SK-N-SH (cell line): Measurements from ENCODE around the gene MTHFD1L. TPM values are rescaled to one million over a fixed set of nuclear protein-coding genes. Genes with fewer than 3 reads are reported as not detected.
A peak's percentile ranks its signal among the peaks of the same experiment; 100 is the strongest.

Experiments used
- CTCF ChIA-PET: fragments of 300-600, 350-600 bp; formaldehyde crosslinking; extraction: SDS; loops from one replicate; lab custom pipeline; 2021; lab: Yijun Ruan, JAX
- POLR2A ChIA-PET: fragments of 350-600 bp; sonication (Branson Sonifier 250); formaldehyde crosslinking; extraction: SDS; loops from one replicate; lab custom pipeline; 2020; ENCODE audit warnings: antibody characterized with exemption, inconsistent platforms; lab: Yijun Ruan, JAX
- DNase-seq: peaks from one replicate; pipeline ENCODE4 v3.0.0; 2012
- H2AFZ ChIP-seq: fragments of 200-600 bp; sonication (generic); 2 replicates; pipeline ENCODE4 v1.8.1; 2016; ENCODE audit warnings: antibody characterized with exemption, mild to moderate bottlenecking, low read depth
- H3F3A ChIP-seq: fragments of 200-600 bp; sonication (generic); replicated peaks from 2 replicates; pipeline ENCODE3; 2016; ENCODE audit warnings: antibody characterized with exemption, mild to moderate bottlenecking; ENCODE audit not compliant: insufficient read depth
- H3K27ac ChIP-seq, 2 experiments: fragments of 200-500 bp in 1 of 2; fragments of 200-600 bp in 1 of 2; sonication (Bioruptor generic) in 1 of 2; sonication (generic), shearing (Covaris generic) in 1 of 2; 2 replicates each; pipeline versions ENCODE4 v1.5.1 to v1.6.1; 2014 to 2016; ENCODE audit warnings: low read depth in 2 of 2, inconsistent platforms in 1 of 2, low read length in 1 of 2, mild to moderate bottlenecking in 1 of 2, mixed read lengths in 1 of 2
- H3K27me3 ChIP-seq: fragments of 200-600 bp; sonication (generic), shearing (Covaris generic); 2 replicates; pipeline ENCODE4 v1.6.1; 2016; ENCODE audit warnings: mixed run types; ENCODE audit not compliant: insufficient read depth
- H3K36me3 ChIP-seq, 2 experiments: fragments of 200-500 bp in 1 of 2; fragments of 200-600 bp in 1 of 2; sonication (Bioruptor generic) in 1 of 2; sonication (generic) in 1 of 2; replicated peaks in 1 of 2; 2 replicates each; pipeline versions ENCODE3 to v1.5.1; 2014 to 2016; ENCODE audit warnings: low read length in 1 of 2, mild to moderate bottlenecking in 1 of 2; ENCODE audit not compliant: insufficient read depth in 2 of 2, control insufficient read depth in 1 of 2
- H3K4me1 ChIP-seq, 2 experiments: fragments of 200-500 bp in 1 of 2; fragments of 200-600 bp in 1 of 2; sonication (Bioruptor generic) in 1 of 2; sonication (generic), shearing (Covaris generic) in 1 of 2; 2 replicates each; pipeline versions ENCODE4 v1.5.1 to v1.6.1; 2014 to 2016; ENCODE audit warnings: low read depth in 1 of 2, low read length in 1 of 2, mixed run types in 1 of 2; ENCODE audit not compliant: insufficient read depth in 2 of 2, control insufficient read depth in 1 of 2
- H3K4me2 ChIP-seq: fragments of 200-600 bp; sonication (generic), shearing (Covaris generic); 2 replicates; pipeline ENCODE4 v1.6.1; 2017; ENCODE audit warnings: mixed run types
- H3K4me3 ChIP-seq, 2 experiments: fragments of 200-500 bp in 1 of 2; fragments of 200-600 bp in 1 of 2; sonication (Bioruptor generic) in 1 of 2; sonication (generic), shearing (Covaris generic) in 1 of 2; 2 replicates each; pipeline versions ENCODE4 v1.5.1 to v1.8.1; 2014 to 2016; ENCODE audit warnings: low read depth in 2 of 2, inconsistent platforms in 1 of 2, low read length in 1 of 2, mild to moderate bottlenecking in 1 of 2, mixed read lengths in 1 of 2, moderate library complexity in 1 of 2
- H3K79me2 ChIP-seq: fragments of 200-600 bp; sonication (generic); 2 replicates; pipeline ENCODE4 v1.8.1; 2017; ENCODE audit warnings: mild to moderate bottlenecking; ENCODE audit not compliant: insufficient read depth
- H3K9ac ChIP-seq: fragments of 200-600 bp; sonication (generic); 2 replicates; pipeline ENCODE4 v1.6.1; 2017; ENCODE audit warnings: mixed run types
- H3K9me2 ChIP-seq: fragments of 200-600 bp; sonication (generic); 2 replicates; pipeline ENCODE4 v1.6.1; 2017; ENCODE audit warnings: mixed run types
- H3K9me3 ChIP-seq: fragments of 200-600 bp; sonication (generic); 2 replicates; pipeline ENCODE4 v1.6.1; 2017; ENCODE audit warnings: mixed run types, mild to moderate bottlenecking, moderate library complexity
- H4K20me1 ChIP-seq: fragments of 200-600 bp; sonication (generic); 2 replicates; pipeline ENCODE4 v1.6.1; 2017; ENCODE audit warnings: mild to moderate bottlenecking, mixed run types; ENCODE audit not compliant: insufficient read depth
- EZH2phosphoT487 ChIP-seq: fragments of 200-600 bp; sonication (generic); IDR thresholded peaks from 2 replicates; pipeline ENCODE4 v1.6.1; 2017; ENCODE audit warnings: low read depth, mixed run types, mild to moderate bottlenecking, antibody characterized with exemption, moderate library complexity, borderline replicate concordance
- FOXM1 ChIP-seq: IDR thresholded peaks from 2 replicates; pipeline ENCODE4 v1.4.0; 2012; ENCODE audit warnings: low read depth, mild to moderate bottlenecking
- GABPA ChIP-seq: IDR thresholded peaks from 2 replicates; pipeline ENCODE4 v1.4.0; 2012; ENCODE audit warnings: low read depth, mild to moderate bottlenecking
- MEF2A ChIP-seq: IDR thresholded peaks from 2 replicates; pipeline ENCODE4 v1.4.0; 2012; ENCODE audit warnings: low read depth, borderline replicate concordance
- MXI1 ChIP-seq: IDR thresholded peaks from 2 replicates; pipeline ENCODE4 v1.6.1; 2012; ENCODE audit warnings: mild to moderate bottlenecking, low read depth, low read length, improper control_type of control experiment
- NFIC ChIP-seq: IDR thresholded peaks from 2 replicates; pipeline ENCODE4 v1.4.0; 2012; ENCODE audit warnings: borderline replicate concordance
- NRF1 ChIP-seq: IDR thresholded peaks from 2 replicates; pipeline ENCODE4 v1.6.1; 2012; ENCODE audit warnings: low read depth, mild to moderate bottlenecking, low read length
- POLR2AphosphoS5 ChIP-seq: IDR thresholded peaks from 2 replicates; pipeline ENCODE4 v1.6.1; 2012; ENCODE audit warnings: low read depth, low read length
- RAD21 ChIP-seq: IDR thresholded peaks from 2 replicates; pipeline ENCODE4 v1.6.1; 2012; ENCODE audit warnings: mild to moderate bottlenecking, low read length
- TAF1 ChIP-seq: IDR thresholded peaks from 2 replicates; pipeline ENCODE4 v1.6.1; 2012; ENCODE audit warnings: low read depth, mild to moderate bottlenecking, low read length, moderate library complexity, borderline replicate concordance
- TCF12 ChIP-seq: IDR thresholded peaks from 2 replicates; pipeline ENCODE4 v1.4.0; 2012
- USF1 ChIP-seq: IDR thresholded peaks from 2 replicates; pipeline ENCODE4 v1.4.0; 2012; ENCODE audit warnings: low read depth, borderline replicate concordance
- USF2 ChIP-seq: fragments of 150-350 bp; IDR thresholded peaks from 2 replicates; pipeline ENCODE4 v1.6.1; 2017; ENCODE audit warnings: antibody characterized with exemption, low read length, low read depth, borderline replicate concordance
- YY1 ChIP-seq: IDR thresholded peaks from 2 replicates; pipeline ENCODE4 v1.4.0; 2012; ENCODE audit warnings: low read depth, mild to moderate bottlenecking
- WGBS: methylation state at CpG from one replicate; pipeline ENCODE4 v1.1.6; 2017; ENCODE audit warnings: low lambda C conversion rate; 5-methylcytosine and 5-hydroxymethylcytosine counted together
- polyA plus RNA-seq, 3 experiments: library from polyadenylated mRNA; depleted of rRNA; stranded (reverse); fragments of >200 nt; gene quantifications; 2 replicates each; pipeline ENCODE4 v1.2.3, GENCODE V29; 2012

Gene MTHFD1L
- polyA plus RNA-seq, 1 of the 3 experiments (the other 2 are of a cell fraction), result 37.0 TPM

- TF ChIP-seq TAF1, result no peak
- TF ChIP-seq POLR2AphosphoS5, result peak; percentile 74
- TF ChIP-seq USF1, result no peak
- TF ChIP-seq RAD21, result no peak
- TF ChIP-seq TCF12, result peak; percentile 98
- peak; percentile 78 for TF ChIP-seq NFIC
- no peak for TF ChIP-seq USF2
- TF ChIP-seq MXI1, result no peak
- TF ChIP-seq YY1, result peak; percentile 22; the same call in 1 of the 2 replicates
Measured at GRCh38 chr6:151063352-151063751, 197.8 kb downstream of the MTHFD1L start (continued).

- Histone ChIP-seq H3K9me2 (no peaks in the 10 kb centered on the region), H4K20me1 (no peaks in the 10 kb centered on the region), H3K27me3 (no peaks in the 10 kb centered on the region), H3K27ac (peak overlapping the region; percentile 77 to 98; a peak in 3 of 4 replicates), H3K36me3 (peaks cover 0 to 23% of the 10 kb centered on the region in 2 experiments), H3K9me3 (no peaks in the 10 kb centered on the region), H3K4me2 (peak overlapping the region; percentile 39; the same call in 1 of the 2 replicates), H3K9ac (peak overlapping the region; percentile 71; the same call in 1 of the 2 replicates), H3K4me1 (peaks cover 22% of the 10 kb centered on the region in 2 experiments), H3F3A (peaks cover 64% of the 10 kb centered on the region), H2AFZ (no peak overlapping the region), H3K79me2 (peaks cover 30% of the 10 kb centered on the region), H3K4me3 (no peak overlapping the region)
- POLR2A ChIA-PET, result no interaction called here
- no peak for DNase-seq
- 93% methylated on average over 12 of the region's 12 CpGs for WGBS
- CTCF ChIA-PET, result interaction anchor here (0.6 to 3.4 kb wide), 5 partner anchors 8 to 1318 kb away, joined by 3 to 12 read pairs (median 6); no protein-coding TSS in a partner anchor
- TF ChIP-seq NRF1 (no peak), RAD21 (no peak), MEF2A (no peak), EZH2phosphoT487 (no peak), GABPA (no peak), FOXM1 (no peak), TCF12 (no peak), NFIC (no peak)
Measured at GRCh38 chr6:151063842-151064647, 198.5 kb downstream of the MTHFD1L start.
